ENCODE results near the gene CEP89.

GRCh38 chr19:32971012-32971595 is 654 bp downstream of the CEP89 start:
- TF ChIP-seq, protein P1, sequence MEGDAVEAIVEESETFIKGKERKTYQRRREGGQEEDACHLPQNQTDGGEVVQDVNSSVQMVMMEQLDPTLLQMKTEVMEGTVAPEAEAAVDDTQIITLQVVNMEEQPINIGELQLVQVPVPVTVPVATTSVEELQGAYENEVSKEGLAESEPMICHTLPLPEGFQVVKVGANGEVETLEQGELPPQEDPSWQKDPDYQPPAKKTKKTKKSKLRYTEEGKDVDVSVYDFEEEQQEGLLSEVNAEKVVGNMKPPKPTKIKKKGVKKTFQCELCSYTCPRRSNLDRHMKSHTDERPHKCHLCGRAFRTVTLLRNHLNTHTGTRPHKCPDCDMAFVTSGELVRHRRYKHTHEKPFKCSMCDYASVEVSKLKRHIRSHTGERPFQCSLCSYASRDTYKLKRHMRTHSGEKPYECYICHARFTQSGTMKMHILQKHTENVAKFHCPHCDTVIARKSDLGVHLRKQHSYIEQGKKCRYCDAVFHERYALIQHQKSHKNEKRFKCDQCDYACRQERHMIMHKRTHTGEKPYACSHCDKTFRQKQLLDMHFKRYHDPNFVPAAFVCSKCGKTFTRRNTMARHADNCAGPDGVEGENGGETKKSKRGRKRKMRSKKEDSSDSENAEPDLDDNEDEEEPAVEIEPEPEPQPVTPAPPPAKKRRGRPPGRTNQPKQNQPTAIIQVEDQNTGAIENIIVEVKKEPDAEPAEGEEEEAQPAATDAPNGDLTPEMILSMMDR (IDR thresholded peaks at IDR 0.05; ENCODE audit: low read depth, low read length, poor library complexity, severe bottlenecking), result no peak
- TF ChIP-seq EZH2phosphoT487 (IDR thresholded peaks at IDR 0.05; ENCODE audit: borderline replicate concordance, low read length), result no peak

Measured in DOHH2 (cell line).